COR-L47 (cell line): Measurements from ENCODE around the gene ABTB2.

Experiments used
- DNase-seq: peaks from one replicate; lab custom pipeline; 2025; lab: John Stamatoyannopoulos, UW

Gene ABTB2

DNA sequence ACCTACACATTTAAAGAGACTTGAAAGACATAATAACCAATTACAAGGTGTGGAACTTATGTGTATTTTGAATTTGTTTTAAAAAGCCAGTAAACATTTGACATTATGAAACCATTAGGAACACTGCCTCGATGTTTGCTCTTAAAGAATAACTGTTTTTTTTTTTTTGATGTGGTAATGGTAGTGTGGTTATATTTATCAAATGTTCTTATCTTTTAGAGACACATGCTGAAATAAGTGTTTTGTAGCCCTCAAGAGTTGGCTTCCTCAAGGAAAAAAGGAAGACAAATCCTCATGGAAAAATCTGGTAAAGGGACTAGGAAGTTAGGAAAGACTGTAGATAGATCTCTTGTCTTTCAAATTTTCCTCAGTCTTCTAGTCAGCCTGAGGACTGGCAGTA, 2.2 kb upstream of the ABTB2 start:
- no peak for DNase-seq

DNA sequence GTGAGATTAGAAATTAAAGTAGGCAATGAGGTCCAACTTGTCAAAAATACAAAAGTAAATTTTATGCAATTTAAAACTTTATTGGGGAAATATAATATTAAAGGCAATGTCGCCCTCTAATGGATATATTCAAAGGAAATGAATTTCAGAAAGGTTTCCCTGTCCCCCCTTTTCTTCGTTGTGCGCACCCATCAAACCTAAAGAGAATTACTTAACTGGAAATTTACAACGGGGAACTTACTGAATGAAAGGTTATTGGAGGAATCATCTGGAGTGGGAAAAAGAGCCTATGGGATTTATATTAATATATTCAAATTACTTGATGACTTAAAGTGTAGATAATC, 1.7 kb upstream of the ABTB2 start:
- DNase-seq = no peak

DNA sequence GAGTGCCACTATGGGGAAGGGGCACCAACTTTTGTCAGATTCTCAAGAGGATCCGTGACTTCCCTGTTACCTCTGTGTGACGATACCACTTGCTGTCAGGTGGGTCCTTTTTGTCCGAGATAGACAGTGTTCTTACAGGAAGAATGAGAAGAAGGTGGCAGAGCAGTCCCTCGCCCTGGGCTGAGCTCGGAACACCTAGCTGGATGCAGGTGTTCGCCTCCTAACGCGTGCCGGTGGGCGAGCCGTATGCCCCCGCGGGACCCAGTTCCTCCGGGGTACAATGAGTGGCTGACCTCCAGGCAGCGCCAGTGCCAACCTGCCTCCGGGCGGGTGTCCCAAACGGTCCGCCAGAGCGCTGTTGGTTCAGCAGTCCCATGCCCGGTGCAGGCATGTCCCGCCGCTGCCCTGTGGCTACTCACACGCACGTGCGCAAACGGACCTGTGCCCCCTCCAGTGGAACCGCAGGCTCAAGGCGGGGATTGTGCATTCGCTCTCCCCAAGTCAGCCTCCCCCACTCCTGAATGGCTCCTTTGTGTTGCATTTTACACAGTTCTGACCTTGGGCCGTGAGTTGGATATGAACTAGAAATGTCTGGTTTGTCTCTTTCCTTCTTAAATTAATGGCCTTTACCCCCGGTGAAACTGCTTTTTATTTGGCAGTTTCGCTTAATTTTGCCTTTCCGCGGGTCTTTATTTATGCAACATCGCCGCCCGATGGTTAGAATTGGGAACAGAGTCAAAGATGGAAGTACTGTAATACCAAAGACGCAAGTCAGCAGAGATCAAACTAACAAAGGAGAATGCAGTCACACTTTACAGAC, 1.1 kb upstream of the ABTB2 start:
- DNase-seq = peak; percentile 61

DNA sequence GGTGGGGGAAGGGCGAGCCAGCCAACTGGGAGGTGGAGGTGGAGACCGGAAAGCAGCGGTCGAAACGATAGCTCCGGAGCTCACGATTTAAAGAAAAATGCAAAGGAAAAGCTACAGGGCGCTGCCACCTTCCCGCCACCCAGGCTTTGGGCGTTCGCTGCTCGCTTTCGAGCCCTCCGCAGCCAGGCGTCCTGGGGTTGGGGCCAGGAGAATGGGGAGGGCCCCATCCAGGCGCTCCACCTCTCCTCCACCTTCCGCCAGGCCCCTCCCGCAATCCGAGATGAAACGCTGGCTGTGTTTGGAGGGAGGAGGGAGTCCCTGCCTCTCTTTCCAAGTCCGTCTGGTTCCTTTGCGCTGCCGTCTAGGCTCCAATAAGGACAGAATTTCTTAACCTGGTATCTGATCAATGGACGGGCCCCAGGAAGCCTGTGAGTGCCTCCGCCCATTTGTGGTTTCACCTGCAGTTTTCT, 483 bp upstream of the ABTB2 start:
- DNase-seq = peak; percentile 79

DNA sequence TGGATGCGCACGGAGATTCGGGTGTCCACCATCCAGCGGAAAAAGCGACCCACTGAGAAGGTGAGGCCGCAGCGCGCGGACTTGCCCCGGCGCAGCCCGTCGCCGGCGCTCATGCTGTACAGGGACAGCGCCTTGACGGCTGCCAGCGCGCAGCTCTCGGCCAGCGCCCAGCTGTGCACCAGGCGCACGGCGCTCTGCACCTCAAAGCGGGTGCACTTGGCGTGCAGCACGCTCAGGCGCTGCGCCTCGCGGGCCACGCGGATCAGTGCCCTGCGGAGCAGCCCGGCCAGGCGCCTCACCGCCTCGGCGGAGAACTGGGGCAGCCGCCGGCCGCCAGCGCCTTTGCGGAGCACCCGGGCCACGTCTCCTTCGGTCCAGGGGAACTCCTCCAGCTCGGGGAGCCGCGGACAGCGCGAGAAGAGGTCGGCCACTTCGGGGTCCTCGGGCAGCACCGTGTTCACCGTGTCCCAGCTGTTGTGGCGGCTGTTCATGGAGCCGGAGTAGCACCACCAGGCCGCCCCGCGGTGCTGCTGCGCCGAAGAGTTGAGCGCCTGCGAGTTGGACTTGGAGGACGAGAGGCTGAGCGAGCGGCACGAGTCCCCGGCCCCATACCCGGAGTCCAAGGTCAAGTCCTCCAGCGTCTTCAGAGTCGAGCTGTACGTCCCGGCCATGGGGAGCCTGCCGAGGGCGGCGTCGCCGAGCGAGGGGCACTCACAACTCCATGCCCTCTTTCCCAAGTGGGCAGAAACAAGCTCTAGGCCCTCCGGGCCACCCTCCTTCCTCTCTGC, 703 bp downstream of the ABTB2 start:
- DNase-seq = peak; percentile 58

DNA sequence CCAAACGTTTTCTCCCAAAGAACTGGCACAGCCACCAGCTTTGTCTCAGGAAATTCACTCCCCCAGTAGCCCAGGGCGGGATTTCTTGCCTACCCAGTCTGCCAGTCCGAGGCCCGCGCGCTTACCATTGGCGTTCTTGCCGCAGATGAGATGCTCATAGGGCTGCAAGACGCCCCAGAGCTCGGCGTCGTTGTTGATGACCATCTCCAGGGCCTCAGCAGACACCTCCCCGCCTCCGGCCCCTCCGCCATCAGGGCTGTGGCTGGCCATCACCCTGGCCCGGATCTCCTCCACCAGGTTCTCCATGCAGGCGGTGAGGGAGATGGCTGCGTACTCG, 1.3 kb downstream of the ABTB2 start:
- peak; percentile 53 for DNase-seq

DNA sequence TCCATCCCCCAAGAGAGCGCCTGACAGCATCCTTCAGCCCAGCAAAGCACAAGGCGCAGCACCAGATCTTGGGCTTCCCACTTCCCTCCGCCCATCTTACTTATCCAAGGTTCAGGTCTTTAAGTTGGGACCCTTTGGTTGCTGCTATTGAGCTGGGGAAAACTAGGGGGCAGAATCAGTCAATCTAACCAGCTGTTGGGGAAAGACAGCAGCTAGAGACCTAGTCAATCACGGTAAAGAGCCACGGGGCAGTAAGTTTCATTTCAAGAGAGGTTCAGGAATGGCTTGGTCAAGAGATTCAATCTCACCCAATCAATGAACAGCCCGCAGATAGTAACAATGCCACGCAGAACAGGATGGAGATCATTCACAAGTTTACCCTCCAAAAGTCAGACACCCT, 1.7 kb downstream of the ABTB2 start:
- no peak for DNase-seq

DNA sequence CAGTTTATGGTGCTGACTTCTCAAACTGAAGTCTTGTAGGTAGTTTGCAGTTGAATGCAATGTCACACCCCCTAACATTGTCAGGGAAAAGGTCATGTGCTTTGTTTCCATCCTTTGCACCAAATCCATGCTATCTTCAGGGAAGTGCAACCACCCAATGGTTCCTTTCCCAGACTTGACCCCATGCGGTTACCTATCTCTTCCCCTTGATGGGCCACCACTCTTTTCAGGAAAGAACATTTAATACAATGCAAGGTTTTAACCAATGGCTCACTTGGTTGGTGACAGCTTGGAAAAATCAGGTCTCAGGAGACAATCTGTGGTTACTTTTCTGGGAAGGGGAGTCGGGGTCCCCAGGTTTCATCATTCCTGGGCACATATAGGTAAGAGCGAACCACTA, 2.1 kb downstream of the ABTB2 start:
- DNase-seq = no peak

DNA sequence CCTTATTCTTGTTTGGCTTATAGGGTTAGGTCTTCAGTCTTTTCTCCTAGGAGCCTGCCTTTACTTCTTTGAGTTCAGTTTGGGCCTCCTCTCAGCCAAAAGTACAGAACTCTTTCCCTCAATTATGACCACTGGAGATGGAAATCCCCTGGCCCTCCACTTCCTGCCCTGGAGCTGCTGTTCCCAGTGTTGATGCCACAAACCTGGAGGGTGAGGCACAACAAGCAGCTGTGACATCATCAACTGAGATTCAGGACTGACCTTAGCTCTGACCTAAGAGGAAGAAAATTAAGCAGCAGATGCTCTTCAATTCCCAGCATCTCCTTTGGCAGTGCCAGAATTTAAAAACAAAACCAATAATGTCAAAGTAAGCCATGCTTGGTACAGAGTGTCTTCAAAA, 3.0 kb downstream of the ABTB2 start:
- DNase-seq = no peak

DNA sequence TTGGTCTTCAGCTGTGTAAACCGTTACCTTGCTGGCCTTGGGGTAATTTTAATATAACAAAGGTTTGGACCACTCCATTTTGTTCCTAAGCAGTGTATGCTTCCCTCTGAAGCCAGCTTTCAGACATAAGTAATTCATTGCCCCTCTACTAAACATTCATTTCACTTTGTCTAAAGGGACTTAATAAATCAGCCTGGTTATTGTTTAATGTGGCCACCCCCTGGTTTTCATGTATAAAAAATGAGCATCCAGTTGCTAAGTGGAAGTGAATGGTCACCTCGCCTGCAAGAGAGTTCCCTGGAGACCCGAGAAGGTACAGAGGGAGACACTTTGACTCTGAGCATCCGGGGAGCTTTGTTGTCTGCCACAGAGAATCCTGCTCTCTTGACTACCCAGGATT, 3.9 kb downstream of the ABTB2 start:
- no peak for DNase-seq

DNA sequence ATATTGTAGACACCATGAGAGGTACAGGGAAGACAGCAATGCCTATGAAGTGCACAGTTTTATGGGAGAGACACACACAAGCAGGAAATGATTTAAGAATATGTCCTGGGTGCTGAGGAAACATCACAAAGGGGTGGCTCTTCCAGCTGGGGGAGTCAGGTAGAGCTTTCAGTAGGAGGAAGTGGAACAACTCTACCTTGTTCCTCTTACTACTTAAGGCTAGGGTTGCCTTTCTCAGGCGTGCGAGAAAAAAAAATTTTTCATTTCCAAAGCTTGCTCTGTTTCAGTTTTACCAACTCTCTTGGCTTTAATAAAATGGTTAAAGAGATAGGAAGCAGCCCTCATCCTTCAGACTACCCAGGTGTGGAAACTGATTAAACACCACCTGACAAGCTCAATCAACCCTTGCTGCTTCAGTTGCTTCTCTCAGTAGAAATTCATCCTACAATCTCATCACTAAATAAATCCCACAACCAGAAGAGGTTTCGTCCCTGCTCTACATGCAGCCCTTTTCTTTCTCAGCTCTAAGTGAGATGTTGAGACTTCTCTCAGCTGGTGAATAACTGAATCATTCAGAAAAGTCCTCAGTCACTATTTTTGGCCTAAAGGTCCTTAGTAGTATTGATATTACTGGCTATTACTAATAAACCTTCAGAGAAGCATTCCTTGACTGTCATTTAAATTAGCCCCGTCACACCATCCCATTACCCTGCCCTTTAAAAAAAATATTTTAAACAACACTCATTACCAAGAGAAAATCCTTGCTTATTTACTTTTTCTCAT, 5.9 kb downstream of the ABTB2 start:
- DNase-seq = no peak

DNA sequence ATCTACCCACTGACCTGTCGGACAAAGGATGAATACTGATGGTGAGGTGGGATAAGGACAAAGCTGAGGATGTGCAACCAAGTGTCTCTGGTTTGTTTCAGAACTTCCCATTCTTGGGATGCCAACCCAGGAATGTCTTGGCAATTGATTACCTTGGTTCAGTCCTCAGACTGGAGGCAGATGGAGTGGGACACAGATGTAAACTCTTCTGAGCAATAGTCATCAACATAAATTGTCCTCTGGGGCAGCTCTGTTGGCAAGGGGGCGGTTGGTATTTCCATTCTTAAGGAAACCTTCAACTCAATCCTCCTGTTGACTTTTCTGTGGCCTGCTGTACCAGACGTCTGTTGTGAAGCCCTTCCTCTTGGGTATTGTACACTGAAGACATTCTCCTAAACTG, 6.8 kb downstream of the ABTB2 start:
- DNase-seq = no peak

DNA sequence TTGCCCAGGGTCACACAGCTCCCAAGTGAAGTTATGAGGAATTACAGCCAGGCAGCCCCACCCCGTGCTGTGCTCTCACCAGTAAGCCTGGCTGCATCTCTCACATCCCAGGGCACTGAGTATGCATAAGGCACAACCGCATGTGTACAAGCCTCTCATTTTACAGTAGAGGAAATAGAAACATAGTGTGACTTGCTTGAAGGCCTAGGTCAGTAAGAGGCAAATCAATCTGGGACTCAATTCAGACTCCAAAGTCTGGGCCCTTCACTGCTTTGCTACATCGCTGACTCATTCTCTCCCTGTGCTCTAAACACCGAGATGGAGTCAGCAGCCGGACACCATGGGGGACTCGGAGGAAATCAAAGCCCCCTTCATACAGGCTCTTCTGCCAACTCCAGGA, 7.9 kb downstream of the ABTB2 start:
- no peak for DNase-seq

DNA sequence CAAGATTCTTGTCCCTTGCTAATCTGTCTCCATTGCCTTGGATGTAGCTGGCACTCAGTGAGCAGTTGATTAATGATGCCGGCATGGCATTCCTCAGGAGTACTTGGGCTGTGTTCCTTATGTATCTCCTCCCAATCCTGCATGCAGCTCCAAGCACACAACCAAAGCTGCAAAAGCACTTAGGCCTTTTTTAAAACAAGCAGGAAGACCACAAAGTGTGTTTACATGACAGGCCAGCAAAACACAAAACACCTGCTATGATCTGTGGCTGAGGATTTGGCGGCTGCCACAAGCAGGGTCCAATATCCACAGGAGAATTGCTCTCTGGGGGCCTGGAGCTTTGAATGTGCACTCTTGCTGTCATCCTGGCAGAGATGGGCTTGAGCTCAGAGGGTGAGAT, 8.9 kb downstream of the ABTB2 start:
- DNase-seq = no peak

DNA sequence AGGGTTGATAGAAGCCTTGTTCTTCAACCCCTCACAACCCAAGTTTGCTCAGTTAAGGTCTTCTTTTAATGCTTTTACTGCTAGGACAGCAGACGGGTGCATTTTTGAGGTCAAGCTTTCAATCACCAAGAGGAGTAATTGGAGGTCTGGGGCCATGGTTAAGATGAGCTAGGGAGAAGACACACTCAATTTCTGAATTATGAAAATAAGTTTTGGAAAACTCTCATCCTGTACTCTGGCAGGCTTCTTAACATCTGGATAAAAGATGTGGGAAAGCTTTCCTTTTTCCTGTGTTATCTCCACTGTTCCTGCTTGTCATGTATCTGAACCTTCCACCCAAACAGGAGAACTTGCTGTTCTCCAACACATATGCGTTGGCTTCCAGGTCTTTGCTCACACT, 9.7 kb downstream of the ABTB2 start:
- no peak for DNase-seq

DNA sequence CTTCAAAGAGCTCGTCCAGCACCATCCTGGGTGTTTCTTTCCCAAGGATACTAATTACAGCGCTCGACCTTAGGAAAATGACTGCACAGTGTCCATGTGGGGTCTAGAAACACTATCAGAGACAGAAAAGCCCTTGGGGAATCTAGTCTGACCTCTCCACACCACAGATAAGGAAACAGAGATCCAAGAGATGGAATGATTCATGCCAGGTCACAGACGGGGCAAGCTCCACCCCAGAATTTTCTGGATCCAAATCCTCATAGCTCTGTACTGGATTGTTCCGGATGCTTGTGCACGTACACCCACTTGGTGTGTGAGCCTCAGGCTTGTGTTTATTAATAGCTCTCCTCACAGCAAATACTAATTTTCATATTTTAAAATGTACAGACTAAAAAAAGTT, 11.3 kb downstream of the ABTB2 start:
- no peak for DNase-seq

DNA sequence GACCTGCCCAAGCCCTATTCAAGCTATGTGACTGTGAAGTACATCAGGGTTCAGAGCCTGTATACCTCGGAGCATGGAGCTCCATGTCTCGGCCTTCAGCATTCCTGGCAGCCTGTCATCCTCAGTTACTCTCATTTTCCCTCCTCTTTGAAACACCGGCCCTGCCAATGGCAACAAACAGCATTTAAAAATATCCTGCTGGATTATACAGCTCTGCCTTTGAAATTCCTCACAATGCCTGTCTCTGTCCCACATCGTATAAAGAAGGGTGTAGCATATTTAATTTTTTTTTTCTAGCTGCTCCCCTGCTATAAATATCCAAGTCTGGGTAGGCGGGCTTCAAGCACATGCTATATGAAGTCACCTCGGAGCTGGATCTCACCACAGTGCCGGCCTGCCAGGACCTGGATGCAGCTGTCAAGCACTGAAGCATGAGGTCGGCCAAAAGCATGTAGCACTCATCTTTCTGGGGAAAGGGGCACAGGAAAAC, 11.8 kb downstream of the ABTB2 start:
- no peak for DNase-seq

DNA sequence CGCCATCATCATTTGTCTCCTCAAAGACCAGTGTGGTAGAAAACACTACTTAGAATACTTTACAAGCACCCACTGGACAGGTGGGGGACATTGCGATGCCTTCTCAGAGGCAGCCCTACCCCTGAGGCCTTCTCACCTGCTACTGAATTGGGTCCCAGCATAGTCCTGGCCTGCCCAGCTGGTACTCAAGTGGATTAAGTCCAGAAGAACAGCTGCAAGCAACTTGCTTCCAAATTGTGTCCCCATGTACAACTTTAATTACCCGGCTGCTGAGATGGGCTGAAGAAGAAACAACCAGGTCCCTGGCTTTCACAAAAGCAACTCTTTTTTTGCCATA, 12.3 kb downstream of the ABTB2 start:
- no peak for DNase-seq

DNA sequence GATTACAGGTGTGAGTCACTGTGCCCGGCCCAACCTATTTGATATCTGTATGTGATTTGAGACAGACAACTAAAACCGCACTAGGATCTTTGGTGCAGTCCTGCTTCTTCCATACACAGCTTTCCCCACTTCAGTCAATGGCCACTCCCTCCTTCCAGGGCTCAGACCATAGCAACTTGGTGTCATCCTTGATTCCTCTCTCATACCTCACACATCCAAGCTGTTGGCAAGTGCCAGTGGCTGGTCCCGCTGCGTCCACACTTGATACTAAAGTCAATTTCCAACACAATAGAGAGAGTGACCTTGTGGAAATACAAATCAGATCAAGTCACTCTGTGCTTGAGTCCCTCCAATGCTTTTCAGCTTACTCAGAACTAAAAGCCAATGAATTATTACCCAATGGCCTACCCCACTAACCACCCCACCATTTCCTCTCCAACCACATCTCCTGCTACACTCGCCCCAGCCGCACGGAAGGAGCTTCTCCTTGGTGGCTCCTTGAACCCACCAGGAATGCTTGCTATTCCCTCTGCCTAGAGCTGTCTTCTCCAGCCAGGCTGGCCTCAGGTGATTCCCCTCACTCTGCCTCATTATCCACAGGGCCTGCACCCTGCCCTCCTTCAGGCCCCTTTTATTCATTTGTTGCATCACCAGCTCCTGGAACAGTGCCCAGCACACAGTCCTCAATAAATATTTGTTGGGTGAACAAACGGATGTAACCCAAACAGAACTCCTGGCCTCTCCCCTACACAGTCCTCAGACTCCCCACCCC, 12.9 kb downstream of the ABTB2 start:
- DNase-seq = peak; percentile 58

DNA sequence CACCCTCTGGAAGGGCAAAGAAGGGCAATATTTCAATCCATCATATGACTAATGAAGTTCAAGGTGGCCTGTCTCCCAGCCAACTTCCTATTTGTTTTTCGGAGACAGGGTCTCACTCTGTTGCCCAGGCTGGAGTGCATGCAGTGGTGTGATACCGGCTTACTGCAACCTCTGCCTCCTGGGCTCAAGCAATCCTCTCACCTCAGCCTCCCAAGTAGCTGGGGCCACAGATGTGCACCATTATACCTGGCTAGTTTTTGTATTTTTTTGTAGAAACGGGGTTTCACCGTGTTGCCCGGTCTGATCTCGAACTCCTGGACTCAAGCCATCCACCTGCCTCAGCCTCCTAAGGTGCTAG, 13.4 kb downstream of the ABTB2 start:
- DNase-seq = no peak

DNA sequence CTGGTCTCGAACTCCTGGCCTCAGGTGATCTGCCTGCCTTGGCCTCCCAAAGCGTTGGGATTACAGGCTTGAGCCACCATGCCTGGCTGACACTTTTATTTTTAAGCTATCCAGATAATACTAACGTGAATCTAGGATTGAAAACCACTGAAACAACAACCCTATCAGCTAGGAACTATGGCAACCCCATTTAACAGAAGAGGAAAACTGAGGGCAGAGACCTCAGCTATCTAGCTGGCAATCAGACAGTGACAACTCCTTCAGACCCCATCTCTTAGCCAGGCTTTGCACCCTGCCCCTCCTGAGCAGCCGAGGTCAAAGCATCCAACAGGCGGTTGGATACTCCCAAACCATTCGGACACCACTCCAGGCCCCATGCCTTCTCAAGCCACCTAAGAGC, 14.1 kb downstream of the ABTB2 start:
- no peak for DNase-seq

DNA sequence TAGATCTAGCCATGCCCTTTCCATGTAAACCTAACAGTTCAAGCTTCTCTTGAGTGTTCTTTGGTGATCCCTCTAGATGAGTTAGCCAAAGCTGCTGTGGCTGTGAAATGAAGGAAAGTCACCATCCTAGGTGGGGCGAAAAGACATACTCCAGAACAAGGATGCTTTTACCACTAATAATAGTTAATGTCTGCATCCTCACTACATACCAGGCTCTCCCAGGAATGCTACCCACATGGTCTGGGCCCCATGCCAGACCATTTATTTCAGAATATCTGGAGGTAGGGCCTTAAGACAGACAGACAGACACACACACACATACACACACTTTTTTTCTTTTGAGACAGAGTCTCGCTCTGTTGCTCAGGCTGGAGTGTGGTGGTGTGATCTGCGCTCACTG, 14.7 kb downstream of the ABTB2 start:
- DNase-seq = no peak
